Stomach smooth muscle (tissue), 2 donors: ENCODE measurements around the gene C14orf132.
"Not testable (repeated sequence)": the region's sequence is repeated elsewhere in the genome, so short reads cannot be mapped to it uniquely, and the experiment has no call there.

ENCODE experiments used
- H3K27ac ChIP-seq: one replicate; pipeline ENCODE4 v1.7.0; 2013; ENCODE audit warnings: mild to moderate bottlenecking, low read length, inconsistent platforms
- H3K27me3 ChIP-seq, 2 donors: one replicate each; pipeline ENCODE4 v1.7.0; 2013; ENCODE audit warnings: low read length in 2 of 2; ENCODE audit not compliant: insufficient read depth in 2 of 2, control insufficient read depth in 1 of 2
- H3K36me3 ChIP-seq, 2 donors: one replicate each; pipeline ENCODE4 v1.7.0; 2013; ENCODE audit warnings: low read length in 2 of 2; ENCODE audit not compliant: control insufficient read depth in 2 of 2, insufficient read depth in 2 of 2
- H3K4me1 ChIP-seq: one replicate; pipeline ENCODE4 v1.7.0; 2013; ENCODE audit warnings: low read length; ENCODE audit not compliant: control insufficient read depth, insufficient read depth
- H3K4me3 ChIP-seq, 2 donors: one replicate each; pipeline ENCODE4 v1.7.0; 2013; ENCODE audit warnings: low read length in 2 of 2
- H3K9ac ChIP-seq, 2 donors: one replicate each; pipeline ENCODE4 v1.7.0; 2013; ENCODE audit warnings: low read length in 2 of 2, mild to moderate bottlenecking in 1 of 2
- H3K9me3 ChIP-seq, 2 donors: one replicate each; pipeline ENCODE4 v1.7.0; 2013; ENCODE audit warnings: low read length in 2 of 2; ENCODE audit not compliant: control insufficient read depth in 2 of 2
- donor health status: healthy.
- donor health status: Pancreatic carcinoma.

Gene C14orf132

GRCh38 chr14:96038920-96039632 is at the start of gene C14orf132:
C14orf132 (plus strand) TSS chr14:96039362; CDS start chr14:96039501, 139 bp downstream.
- Histone ChIP-seq H3K4me1 (peaks cover 36% of the 10 kb centered on the region), H3K27me3 (no peaks in the 10 kb centered on the region), H3K4me3 (peak within 1 kb of the TSS; percentile 76 to 85), H3K9me3 (no peaks in the 10 kb centered on the region), H3K9ac (peak within 1 kb of the TSS; percentile 68 to 73), H3K27ac (peak within 1 kb of the TSS; percentile 69), H3K36me3 (peaks cover 0 to 2% of the 10 kb centered on the region in 2 donors)

GRCh38 chr14:95993768-95994592 is 45.2 kb upstream of the C14orf132 start:
- H3K36me3 ChIP-seq: no peaks in the 10 kb centered on the region
- no peak overlapping the region for H3K4me3 ChIP-seq
- H3K4me1 ChIP-seq: no peaks in the 10 kb centered on the region
- peaks cover 8 to 19% of the 10 kb centered on the region in 2 donors for H3K27me3 ChIP-seq
- no peak overlapping the region for H3K27ac ChIP-seq
- no peak overlapping the region for H3K9ac ChIP-seq
- peaks cover 10 to 19% of the 10 kb centered on the region in 2 donors for H3K9me3 ChIP-seq

GRCh38 chr14:95994593-95994928 is 44.6 kb upstream of the C14orf132 start:
- no peaks in the 10 kb centered on the region for H3K4me1 ChIP-seq
- no peaks in the 10 kb centered on the region for H3K36me3 ChIP-seq
- no peak overlapping the region for H3K9ac ChIP-seq
- no peak overlapping the region for H3K4me3 ChIP-seq
- H3K27me3 ChIP-seq: peaks cover 8 to 21% of the 10 kb centered on the region in 2 donors
- no peak overlapping the region for H3K27ac ChIP-seq
- H3K9me3 ChIP-seq: peaks cover 10 to 19% of the 10 kb centered on the region in 2 donors

GRCh38 chr14:95998656-95999055 is 40.5 kb upstream of the C14orf132 start:
- no peak overlapping the region for H3K27ac ChIP-seq
- H3K9ac ChIP-seq: no peak overlapping the region
- peaks cover 21 to 24% of the 10 kb centered on the region in 2 donors for H3K27me3 ChIP-seq
- H3K4me1 ChIP-seq: no peaks in the 10 kb centered on the region
- no peaks in the 10 kb centered on the region for H3K36me3 ChIP-seq
- H3K4me3 ChIP-seq: no peak overlapping the region
- no peaks in the 10 kb centered on the region for H3K9me3 ChIP-seq

- no peaks in the 10 kb centered on the region for H3K9me3 ChIP-seq
These were observed 37.2 kb upstream of the C14orf132 start for GRCh38 chr14:96001866-96002497.

GRCh38 chr14:96002498-96002884 is 36.7 kb upstream of the C14orf132 start:
- no peak overlapping the region for H3K27ac ChIP-seq
- no peak overlapping the region for H3K9ac ChIP-seq
- H3K4me3 ChIP-seq: no peak overlapping the region
- peaks cover 17 to 24% of the 10 kb centered on the region in 2 donors for H3K27me3 ChIP-seq
- no peaks in the 10 kb centered on the region for H3K9me3 ChIP-seq
- H3K36me3 ChIP-seq: no peaks in the 10 kb centered on the region
- H3K4me1 ChIP-seq: no peaks in the 10 kb centered on the region

More at GRCh38 chr14:96001866-96002497, 37.2 kb upstream of the C14orf132 start:
- Histone ChIP-seq H3K9ac (no peak overlapping the region), H3K4me1 (no peaks in the 10 kb centered on the region), H3K36me3 (no peaks in the 10 kb centered on the region), H3K27me3 (peaks cover 17 to 24% of the 10 kb centered on the region in 2 donors), H3K27ac (no peak overlapping the region), H3K4me3 (no peak overlapping the region)

- Histone ChIP-seq H3K4me3 (no peak overlapping the region), H3K4me1 (no peaks in the 10 kb centered on the region), H3K9ac (no peak overlapping the region), H3K9me3 (peaks cover 3 to 7% of the 10 kb centered on the region in 2 donors), H3K27me3 (no peaks in the 10 kb centered on the region), H3K36me3 (no peaks in the 10 kb centered on the region), H3K27ac (no peak overlapping the region)
These were observed 28.0 kb upstream of the C14orf132 start for GRCh38 chr14:96011131-96011530.

GRCh38 chr14:96011607-96012006 is 27.6 kb upstream of the C14orf132 start:
- no peaks in the 10 kb centered on the region for H3K36me3 ChIP-seq
- no peaks in the 10 kb centered on the region for H3K27me3 ChIP-seq
- H3K4me3 ChIP-seq: no peak overlapping the region
- H3K9me3 ChIP-seq: peaks cover 3 to 7% of the 10 kb centered on the region in 2 donors
- no peak overlapping the region for H3K27ac ChIP-seq
- no peaks in the 10 kb centered on the region for H3K4me1 ChIP-seq
- H3K9ac ChIP-seq: no peak overlapping the region

- H3K4me3 ChIP-seq, H3K4me1 ChIP-seq, H3K9ac ChIP-seq, H3K9me3 ChIP-seq, H3K27me3 ChIP-seq, H3K36me3 ChIP-seq, H3K27ac ChIP-seq: not testable (repeated sequence)
These were observed 26.4 kb upstream of the C14orf132 start for GRCh38 chr14:96012757-96013156.

GRCh38 chr14:96014176-96014575 is 25.0 kb upstream of the C14orf132 start:
- Histone ChIP-seq H3K36me3 (no peaks in the 10 kb centered on the region), H3K9me3 (peaks cover 3 to 7% of the 10 kb centered on the region in 2 donors), H3K4me1 (no peaks in the 10 kb centered on the region), H3K4me3 (no peak overlapping the region), H3K9ac (no peak overlapping the region), H3K27me3 (peaks cover 0 to 2% of the 10 kb centered on the region in 2 donors), H3K27ac (no peak overlapping the region)
